GM12878 (cell line): ENCODE data around the gene SUSD5.

ENCODE experiments used
- CHD2 ChIP-seq: IDR thresholded peaks from 2 replicates; pipeline ENCODE4 v1.6.1; 2011; ENCODE audit warnings: low read depth, low read length, improper control_type of control experiment, borderline replicate concordance
- CTCF ChIP-seq, 3 experiments: IDR thresholded peaks in 2 of 3; conservative IDR thresholded peaks in 1 of 3; 2 replicates each; pipeline ENCODE4 v1.5.1; 2011; ENCODE audit warnings: low read depth in 3 of 3, low read length in 3 of 3, mild to moderate bottlenecking in 3 of 3, control low read depth in 2 of 3, moderate library complexity in 2 of 3, inconsistent platforms in 1 of 3, mixed read lengths in 1 of 3; ENCODE audit not compliant: control insufficient read depth in 2 of 3, insufficient read depth in 1 of 3; ENCODE audit errors: extremely low read depth in 1 of 3
- FOXM1 ChIP-seq: IDR thresholded peaks from 2 replicates; pipeline ENCODE4 v1.6.1; 2012; ENCODE audit warnings: low read depth, mild to moderate bottlenecking, inconsistent platforms, low read length, moderate library complexity
- JUND ChIP-seq: IDR thresholded peaks from 2 replicates; pipeline ENCODE4 v1.6.1; 2012; ENCODE audit warnings: low read depth, mild to moderate bottlenecking, low read length, improper control_type of control experiment, moderate library complexity
- LARP7 ChIP-seq: fragments of 450-650 bp; IDR thresholded peaks from 2 replicates; pipeline ENCODE4 v1.6.1; 2017; ENCODE audit warnings: mild to moderate bottlenecking
- MAX ChIP-seq: IDR thresholded peaks from 2 replicates; pipeline ENCODE4 v1.6.1; 2012; ENCODE audit warnings: low read depth, low read length, improper control_type of control experiment
- MXI1 ChIP-seq: fragments of 150-350 bp; IDR thresholded peaks from 2 replicates; pipeline ENCODE4 v1.6.1; 2011; ENCODE audit warnings: low read depth, mild to moderate bottlenecking, inconsistent platforms, low read length, improper control_type of control experiment
- POLR2AphosphoS5 ChIP-seq: IDR thresholded peaks from 2 replicates; pipeline ENCODE4 v1.6.1; 2011; ENCODE audit warnings: mild to moderate bottlenecking, low read length, inconsistent platforms
- SMC3 ChIP-seq: IDR thresholded peaks from 2 replicates; pipeline ENCODE4 v1.6.1; 2011; ENCODE audit warnings: low read length, improper control_type of control experiment, borderline replicate concordance
- SUZ12 ChIP-seq: fragments of 200-600 bp; sonication (generic); IDR thresholded peaks from one replicate; pipeline ENCODE4 v1.6.1; 2018; ENCODE audit warnings: antibody characterized with exemption, mild to moderate bottlenecking; ENCODE audit not compliant: unreplicated experiment
- USF2 ChIP-seq: IDR thresholded peaks from 2 replicates; pipeline ENCODE4 v1.6.1; 2011; ENCODE audit warnings: low read depth, low read length, improper control_type of control experiment, borderline replicate concordance
- ZBTB40 ChIP-seq: fragments of 450-650 bp; IDR thresholded peaks from 2 replicates; pipeline ENCODE4 v1.6.1; 2016; ENCODE audit warnings: mild to moderate bottlenecking, moderate library complexity, borderline replicate concordance
- ZNF274 ChIP-seq: IDR thresholded peaks from one replicate; pipeline ENCODE4 v1.8.0; 2011; ENCODE audit not compliant: insufficient read length, insufficient read depth

GRCh38 chr3:33221241-33221640, 2.6 kb upstream of the SUSD5 start:
- no peak for TF ChIP-seq SUZ12
- TF ChIP-seq CTCF (IDR thresholded peaks at IDR 0.05 in 2 of 3, conservative IDR thresholded peaks at IDR 0.05 in 1 of 3; ENCODE audit: control insufficient read depth in 2 of 3, extremely low read depth in 1 of 3, insufficient read depth in 1 of 3, low read depth in 3 of 3, low read length in 3 of 3), result no peak
- no peak for TF ChIP-seq FOXM1
- TF ChIP-seq JUND, result no peak
- TF ChIP-seq SMC3, result no peak
- TF ChIP-seq POLR2AphosphoS5, result no peak
- TF ChIP-seq LARP7, result no peak
- no peak for TF ChIP-seq ZBTB40
- TF ChIP-seq USF2, result no peak
- TF ChIP-seq MAX, result no peak
- TF ChIP-seq CHD2, result no peak
- TF ChIP-seq MXI1, result no peak
- TF ChIP-seq ZNF274, result no peak
